ENCODE results near the gene CHD6.

Gene CHD6

GRCh38 chr20:41623625-41624375 lies 5.6 kb upstream of the CHD6 start:
- DNase-seq (ENCODE audit: low spot score): no peak
- no peak overlapping the region for H3K4me3 ChIP-seq
- TF ChIP-seq, protein P1, sequence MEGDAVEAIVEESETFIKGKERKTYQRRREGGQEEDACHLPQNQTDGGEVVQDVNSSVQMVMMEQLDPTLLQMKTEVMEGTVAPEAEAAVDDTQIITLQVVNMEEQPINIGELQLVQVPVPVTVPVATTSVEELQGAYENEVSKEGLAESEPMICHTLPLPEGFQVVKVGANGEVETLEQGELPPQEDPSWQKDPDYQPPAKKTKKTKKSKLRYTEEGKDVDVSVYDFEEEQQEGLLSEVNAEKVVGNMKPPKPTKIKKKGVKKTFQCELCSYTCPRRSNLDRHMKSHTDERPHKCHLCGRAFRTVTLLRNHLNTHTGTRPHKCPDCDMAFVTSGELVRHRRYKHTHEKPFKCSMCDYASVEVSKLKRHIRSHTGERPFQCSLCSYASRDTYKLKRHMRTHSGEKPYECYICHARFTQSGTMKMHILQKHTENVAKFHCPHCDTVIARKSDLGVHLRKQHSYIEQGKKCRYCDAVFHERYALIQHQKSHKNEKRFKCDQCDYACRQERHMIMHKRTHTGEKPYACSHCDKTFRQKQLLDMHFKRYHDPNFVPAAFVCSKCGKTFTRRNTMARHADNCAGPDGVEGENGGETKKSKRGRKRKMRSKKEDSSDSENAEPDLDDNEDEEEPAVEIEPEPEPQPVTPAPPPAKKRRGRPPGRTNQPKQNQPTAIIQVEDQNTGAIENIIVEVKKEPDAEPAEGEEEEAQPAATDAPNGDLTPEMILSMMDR (IDR thresholded peaks at IDR 0.05): no peak
- no peak overlapping the region for H3K27ac ChIP-seq

- TF ChIP-seq, protein P1 (IDR thresholded peaks at IDR 0.05): no peak
- Histone ChIP-seq H3K4me3 (no peak overlapping the region), H3K27ac (no peak overlapping the region)
- no peak for DNase-seq (ENCODE audit: low spot score)
These were observed 4.4 kb upstream of the CHD6 start for GRCh38 chr20:41622584-41622983.

DNA sequence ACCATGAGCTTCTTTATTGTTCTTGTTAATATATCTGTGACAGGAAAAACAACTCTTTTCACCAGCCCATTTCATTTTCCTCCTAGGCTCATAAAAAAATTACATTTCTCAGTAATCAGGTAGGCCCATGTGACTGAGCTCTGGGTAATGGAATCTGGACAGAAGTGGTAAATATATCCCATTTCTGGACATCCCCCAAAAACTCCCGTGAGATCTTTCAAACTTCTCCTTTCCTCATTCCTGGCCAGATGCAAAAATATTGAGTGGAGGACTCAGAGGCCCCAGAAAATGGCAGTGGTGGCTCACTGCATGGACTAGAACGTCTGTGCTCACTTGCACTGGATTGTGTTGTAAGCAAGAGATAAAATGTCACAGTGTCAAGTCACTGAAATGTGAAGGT lies 3.8 kb upstream of the CHD6 start:
- TF ChIP-seq, protein P1 (IDR thresholded peaks at IDR 0.05): no peak
- Histone ChIP-seq H3K27ac (no peak overlapping the region), H3K4me3 (no peak overlapping the region)
- DNase-seq (ENCODE audit: low spot score): no peak

GRCh38 chr20:41621421-41621820 lies 3.2 kb upstream of the CHD6 start:
- TF ChIP-seq, protein P1 (IDR thresholded peaks at IDR 0.05): no peak
- no peak for DNase-seq (ENCODE audit: low spot score)
- Histone ChIP-seq H3K4me3 (no peak overlapping the region), H3K27ac (no peak overlapping the region)

- Histone ChIP-seq H3K4me3 (no peak overlapping the region), H3K27ac (no peak overlapping the region)
- DNase-seq (ENCODE audit: low spot score): no peak
- TF ChIP-seq, protein P1 (IDR thresholded peaks at IDR 0.05): no peak
These were observed 1.4 kb upstream of the CHD6 start for GRCh38 chr20:41619360-41620100.

DNA sequence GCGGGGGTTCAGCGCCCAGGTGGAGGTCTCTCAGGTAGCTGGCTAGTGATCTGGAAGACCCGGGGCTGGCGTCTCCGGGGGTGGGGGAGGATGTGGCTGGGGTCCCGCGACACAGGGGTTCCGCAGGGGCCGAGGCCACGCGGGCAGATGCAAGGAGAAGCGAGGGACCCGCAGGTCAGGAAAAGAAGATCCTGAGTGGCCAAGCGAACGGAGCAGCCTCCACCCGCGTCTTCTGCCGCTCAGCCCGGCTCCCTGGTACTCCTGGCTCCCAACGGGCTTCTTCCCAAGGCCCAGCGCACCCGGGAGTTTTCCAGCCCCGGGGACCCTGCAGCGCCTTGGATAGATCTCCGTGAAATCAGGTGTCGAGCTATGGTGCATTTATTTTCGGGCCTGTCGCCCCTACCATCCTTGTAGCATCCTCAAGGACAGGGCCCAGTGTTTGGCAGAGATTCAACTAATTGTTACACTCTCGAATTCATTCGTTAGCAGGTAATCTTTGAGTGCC lies 682 bp upstream of the CHD6 start:
- no peak for DNase-seq (ENCODE audit: low spot score)
- H3K27ac ChIP-seq: peak overlapping the region; percentile 58 to 72
- TF ChIP-seq, protein P1 (IDR thresholded peaks at IDR 0.05): no peak
- H3K4me3 ChIP-seq: peak overlapping the region; percentile 91
